GM18502 (cell line): ENCODE data around the gene ARHGAP6.
"Not testable (repeated sequence)": the region's sequence is repeated elsewhere in the genome, so short reads cannot be mapped to it uniquely, and the experiment has no call there.

Experiments used
- ATAC-seq: cut with Tn5 transposase; IDR thresholded peaks from one replicate; pipeline ENCODE4 v1.9.1; 2021; ENCODE audit warnings: mild to moderate bottlenecking; ENCODE audit not compliant: unreplicated experiment, poor library complexity

Gene ARHGAP6

DNA sequence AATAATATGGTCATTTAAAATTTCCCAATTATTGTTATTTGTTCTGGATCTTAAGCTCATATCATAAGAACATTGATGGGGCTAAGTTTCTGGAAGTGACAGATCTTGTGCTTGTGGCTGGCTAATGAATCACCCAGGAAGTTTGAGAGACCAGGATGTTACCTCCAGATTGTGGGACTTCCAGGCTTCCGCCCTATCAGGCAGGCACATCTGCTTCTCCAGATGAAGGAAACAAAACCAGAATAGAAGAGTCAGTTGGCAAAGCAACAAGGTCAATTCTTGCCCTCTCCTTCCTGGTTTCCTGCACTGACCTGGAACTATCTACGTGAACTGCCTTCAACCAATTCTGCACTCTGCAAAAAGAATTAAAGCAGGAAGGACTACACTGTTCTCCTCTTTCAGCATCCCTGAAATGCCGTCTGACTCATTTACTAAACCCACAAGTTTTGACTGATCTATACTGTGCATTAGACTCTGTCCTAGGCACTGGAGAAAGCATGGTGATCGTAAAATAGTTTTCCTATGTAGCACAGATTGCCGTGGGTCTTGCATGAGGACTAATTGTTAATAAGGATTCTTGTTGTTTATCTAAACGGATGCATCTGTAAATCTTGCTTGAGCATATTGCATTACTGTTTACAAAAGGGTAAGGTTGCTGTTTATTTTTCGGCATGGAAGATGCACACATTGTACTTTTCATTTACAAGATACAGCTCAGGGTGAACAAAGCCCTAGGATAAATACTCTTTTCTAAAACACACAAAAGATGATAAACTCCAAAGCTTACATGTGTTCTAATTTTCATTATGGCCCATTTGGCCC lies 297.9 kb downstream of the ARHGAP6 start:
- ATAC-seq, result no peak

- ATAC-seq, result no peak
Observed at GRCh38 chrX:11366998-11367595, 298.6 kb downstream of the ARHGAP6 start.

DNA sequence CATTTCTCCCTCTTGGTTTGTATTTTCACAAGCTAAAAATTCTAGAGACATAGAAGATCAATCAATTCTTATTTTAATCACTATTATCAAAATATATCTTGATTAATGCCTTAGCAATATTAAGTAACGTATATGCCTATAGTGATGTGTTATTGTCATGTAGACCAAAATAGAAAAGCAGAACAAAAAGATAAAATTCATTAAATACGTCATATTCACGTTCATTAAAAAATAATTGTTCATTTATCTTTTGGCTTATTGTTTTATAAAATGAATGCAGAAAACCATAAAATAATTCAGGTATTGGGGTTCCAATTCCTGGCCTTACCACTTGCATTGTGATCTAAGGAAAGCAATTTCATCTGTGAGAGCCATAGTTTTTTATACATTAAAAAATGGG lies 300.3 kb downstream of the ARHGAP6 start:
- ATAC-seq, result no peak

- ATAC-seq, result no peak
Observed at GRCh38 chrX:11364835-11365234, 300.9 kb downstream of the ARHGAP6 start.

DNA sequence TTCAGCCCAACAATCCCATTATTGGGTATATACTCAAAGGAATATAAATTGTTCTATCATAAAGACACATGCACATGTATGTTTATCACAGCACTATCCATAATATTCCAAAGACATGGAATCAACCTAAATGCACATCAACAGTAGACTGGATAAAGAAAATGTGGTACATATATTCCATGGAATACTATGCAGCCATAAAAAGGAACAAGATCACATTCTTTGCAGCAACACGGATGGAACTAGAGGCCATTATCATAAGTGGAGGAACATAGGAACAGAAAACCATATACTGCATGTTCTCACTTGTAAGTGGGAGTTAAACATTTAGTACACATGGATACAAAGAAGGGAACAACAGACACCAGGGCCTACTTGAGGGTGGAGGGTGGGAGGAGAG lies 301.9 kb downstream of the ARHGAP6 start:
- ATAC-seq, result not testable (repeated sequence)

DNA sequence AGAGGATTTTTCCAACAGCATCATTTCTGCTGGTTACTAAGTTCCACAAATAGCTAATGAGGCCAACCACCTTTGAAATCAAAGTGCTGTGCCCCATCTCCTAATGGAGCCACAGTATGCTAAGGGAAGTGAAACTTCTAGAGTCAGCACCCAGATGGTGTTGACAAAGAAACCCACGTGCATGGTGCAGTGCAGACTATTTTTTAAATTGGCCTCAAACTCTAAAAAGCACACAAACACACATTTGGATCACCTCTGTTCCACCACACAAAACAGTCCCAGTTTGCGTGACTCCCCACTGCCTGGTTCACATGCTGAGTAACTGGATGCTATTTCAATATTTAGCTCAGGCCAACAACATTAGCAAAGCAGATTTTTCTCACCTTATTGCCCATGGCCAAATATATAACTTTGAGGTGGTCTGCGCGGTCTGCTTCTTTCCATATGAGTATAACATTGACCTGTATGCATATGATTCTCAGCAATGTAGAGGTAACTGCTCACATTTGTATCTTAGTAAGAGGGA lies 302.6 kb downstream of the ARHGAP6 start:
- peak; percentile 99 for ATAC-seq

- not testable (repeated sequence) for ATAC-seq
Observed at GRCh38 chrX:11361666-11362065, 304.1 kb downstream of the ARHGAP6 start.

DNA sequence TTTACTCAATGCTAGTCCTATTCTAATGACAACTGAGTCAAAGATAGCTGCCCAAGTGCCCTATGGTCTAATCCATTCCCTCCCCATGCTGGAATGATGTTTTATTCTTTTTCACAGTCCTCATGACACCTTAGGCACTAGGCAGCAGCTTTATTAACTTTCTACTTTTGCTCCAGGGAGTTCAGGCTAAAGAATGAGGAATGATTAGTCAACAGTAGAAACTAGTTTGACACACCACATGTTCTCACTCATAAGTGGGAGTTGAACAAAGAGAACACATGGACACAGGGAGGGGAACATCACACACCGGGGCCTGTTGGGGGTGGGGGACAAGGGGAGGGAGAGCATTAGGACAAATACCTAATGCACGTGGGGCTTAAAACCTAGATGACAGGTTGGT lies 309.8 kb downstream of the ARHGAP6 start:
- not testable (repeated sequence) for ATAC-seq

- ATAC-seq, result no peak
Observed at GRCh38 chrX:11355259-11355909, 310.3 kb downstream of the ARHGAP6 start.

DNA sequence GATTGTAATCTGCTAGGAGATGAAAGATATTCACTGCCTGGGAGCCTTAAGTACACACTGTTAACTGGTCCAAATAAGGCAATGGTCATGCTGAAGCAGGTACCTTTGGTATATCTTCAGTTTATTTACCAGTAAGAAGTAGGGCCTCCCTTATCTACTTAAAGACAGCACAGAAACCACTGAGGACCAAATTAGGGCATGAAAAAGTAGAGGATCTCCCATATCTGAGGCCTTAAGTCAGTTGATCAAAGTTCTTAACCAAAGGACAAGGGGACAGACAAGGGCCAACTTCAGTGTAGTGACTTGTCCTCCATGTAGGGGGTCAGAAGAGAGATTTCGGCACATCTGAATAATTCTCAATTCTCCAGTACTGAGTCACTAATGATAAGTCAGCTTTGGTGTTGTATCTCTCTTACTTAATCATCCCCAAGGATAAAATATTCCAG lies 313.4 kb downstream of the ARHGAP6 start:
- no peak for ATAC-seq

DNA sequence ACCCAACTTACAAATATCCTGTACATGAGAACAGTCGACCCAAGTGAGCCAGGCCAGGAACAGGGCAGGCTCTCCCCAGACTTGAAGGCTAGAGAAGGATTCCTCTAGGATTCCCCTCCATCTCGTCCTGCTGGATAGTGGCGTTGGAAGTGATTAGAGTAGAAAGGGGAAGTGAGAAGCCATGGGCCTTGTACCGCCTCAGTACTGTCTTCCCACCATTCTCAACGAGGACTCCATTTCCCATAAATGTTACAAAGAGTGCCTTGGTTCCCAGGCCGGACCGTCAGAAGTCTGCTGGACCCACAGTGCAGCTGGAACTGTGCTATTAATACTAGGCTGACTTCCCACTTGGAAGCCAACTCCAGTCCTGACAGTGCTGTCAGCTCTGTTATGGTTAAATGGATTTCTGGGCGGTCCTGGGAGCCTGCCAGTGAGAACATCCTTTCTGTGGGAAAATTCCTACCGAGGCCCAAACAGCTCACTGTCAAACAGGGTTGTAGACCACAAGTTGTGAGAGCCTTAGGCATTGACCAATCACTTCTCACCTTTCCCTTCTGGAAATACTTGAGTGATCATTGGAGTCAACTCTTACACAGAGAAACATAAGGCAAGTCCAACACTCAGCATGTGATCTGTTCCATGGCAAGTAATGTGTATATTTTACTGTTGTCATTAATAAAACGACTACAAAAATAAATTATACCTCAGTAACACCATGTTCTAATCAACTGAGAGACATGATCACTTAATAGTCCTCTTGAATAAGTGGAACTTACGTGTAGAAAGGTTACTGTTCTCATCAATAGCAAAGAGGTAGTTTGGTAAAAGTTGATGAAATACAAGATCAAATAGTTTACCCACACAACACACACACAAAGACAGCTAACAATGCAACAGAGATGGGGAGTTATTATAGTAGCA lies 314.1 kb downstream of the ARHGAP6 start:
- peak; percentile 46 for ATAC-seq

- ATAC-seq, result no peak
Observed at GRCh38 chrX:11349661-11350337, 315.9 kb downstream of the ARHGAP6 start.

DNA sequence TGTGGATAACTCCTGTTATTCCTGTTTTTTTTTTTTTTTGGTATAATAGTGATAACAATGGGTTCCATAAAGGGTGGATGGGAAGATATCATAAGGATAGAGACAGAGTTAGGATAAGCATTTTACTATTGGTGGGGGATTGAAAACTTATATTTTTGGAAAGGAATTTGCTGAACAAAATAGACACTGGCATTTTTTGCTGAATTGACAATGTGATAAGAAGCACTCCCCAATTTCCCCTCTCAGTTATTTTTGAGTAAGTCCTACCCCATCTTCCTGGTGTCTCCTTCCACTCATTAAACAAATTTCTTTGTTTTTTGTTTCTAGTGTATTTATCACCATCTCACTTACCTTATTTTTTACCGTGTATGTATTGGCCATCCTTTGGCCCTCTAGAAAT lies 316.7 kb downstream of the ARHGAP6 start:
- no peak for ATAC-seq

- no peak for ATAC-seq
Observed at GRCh38 chrX:11347300-11347699, 318.4 kb downstream of the ARHGAP6 start.

DNA sequence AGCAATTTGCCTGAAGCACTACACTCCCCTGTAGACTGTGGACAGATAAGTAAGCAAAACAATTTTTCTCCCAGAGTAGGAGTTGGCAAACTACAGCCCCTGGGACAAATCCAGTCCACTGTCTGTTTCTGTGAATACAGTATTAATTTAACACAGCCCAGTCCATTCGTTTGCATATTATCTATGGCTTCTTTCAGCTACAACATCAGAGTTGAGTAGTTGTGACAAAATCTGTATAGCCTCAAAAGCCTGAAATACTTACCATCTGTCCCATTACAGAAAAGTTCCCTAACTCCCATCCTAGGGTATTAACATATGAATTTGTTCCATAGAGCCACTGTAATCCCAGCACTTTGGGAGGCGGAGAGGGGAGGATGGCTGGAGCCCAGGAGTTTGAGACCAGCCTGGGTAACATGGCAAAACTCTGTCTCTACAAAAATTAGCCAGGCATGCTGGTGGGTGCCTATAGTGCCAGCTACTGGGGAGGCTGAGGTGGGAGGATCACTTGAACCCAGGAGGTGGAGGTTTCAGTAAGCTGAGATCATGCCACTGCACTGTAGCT lies 319.5 kb downstream of the ARHGAP6 start:
- ATAC-seq, result no peak

DNA sequence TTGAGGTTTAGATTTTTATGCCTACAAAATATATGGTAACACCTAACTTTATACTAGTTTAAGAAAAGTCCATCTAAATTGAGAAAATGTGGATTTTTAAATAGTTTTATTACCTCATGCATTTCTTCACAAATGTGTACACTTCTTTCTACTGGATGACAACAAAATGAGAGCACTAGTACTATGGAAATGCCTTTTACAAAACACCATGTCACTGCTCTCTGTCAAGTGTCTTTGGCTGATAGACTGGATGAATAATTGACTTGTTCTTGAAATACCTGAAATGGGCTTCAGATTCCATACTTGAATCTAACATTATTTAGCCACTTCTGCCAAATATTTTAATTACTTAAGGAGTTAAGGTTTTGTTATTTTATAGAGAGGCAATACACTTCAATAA lies 323.0 kb downstream of the ARHGAP6 start:
- ATAC-seq, result no peak

DNA sequence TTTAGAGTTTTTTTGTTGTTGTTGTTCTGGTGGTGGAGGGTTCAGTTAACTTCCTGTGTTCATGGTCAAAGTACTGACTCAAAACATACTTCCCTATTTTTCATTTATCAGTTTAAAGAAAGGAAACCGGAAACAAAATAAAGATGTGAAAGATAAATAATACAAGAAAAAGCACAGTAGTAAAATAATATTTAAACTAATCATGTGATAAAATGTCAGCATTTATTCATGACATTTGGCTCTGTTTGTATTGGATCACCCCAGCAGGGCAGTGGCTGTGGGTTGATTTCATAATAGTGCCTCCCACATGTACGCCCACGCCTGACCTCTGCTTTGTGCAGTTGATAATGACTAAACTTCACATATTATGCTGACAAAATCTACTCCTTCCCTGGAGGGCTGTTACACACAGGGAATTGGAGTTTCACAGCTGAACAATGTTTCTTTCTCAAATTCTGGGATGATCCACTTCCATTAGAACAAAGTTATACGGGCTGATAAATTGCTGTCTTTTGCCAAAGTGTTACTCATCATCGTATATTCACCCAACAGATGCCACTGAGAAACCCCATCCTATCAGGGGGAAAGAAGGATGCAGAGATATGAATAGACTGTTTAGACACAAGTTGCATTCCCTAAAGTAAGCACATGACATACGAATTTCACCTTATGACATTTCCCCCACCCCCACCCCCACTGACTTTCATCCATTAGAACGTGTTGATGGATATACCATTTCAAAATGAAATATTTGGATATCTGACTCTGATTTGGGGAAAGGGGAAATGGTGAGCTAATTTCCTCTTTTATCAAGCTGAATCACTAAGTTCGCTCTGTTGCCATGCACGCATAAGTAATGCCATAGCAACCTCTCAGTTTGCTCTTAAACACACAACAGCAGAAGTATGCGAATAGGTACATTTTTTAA lies 324.2 kb downstream of the ARHGAP6 start:
- peak; percentile 90 for ATAC-seq
